SK-N-SH treated with all-trans-retinoic acid at 6 μM for 48 hours (cell line): ENCODE results near the gene RAP1GAP.

Experiments
- ATAC-seq: fragments of 200-7000 bp; cut with Tn5 transposase; 3 replicates; pipeline ENCODE4 v1.9.1; 2020; ENCODE audit warnings: mild to moderate bottlenecking, moderate library complexity
- ARNTL ChIP-seq: fragments of 450-650 bp; formaldehyde crosslinking; IDR thresholded peaks from 2 replicates; pipeline ENCODE4 v1.5.0; 2020; ENCODE audit warnings: low read depth, mild to moderate bottlenecking, moderate library complexity, borderline replicate concordance
- BACH2 ChIP-seq: fragments of 250-450 bp; sonication (Bioruptor Pico); IDR thresholded peaks from 2 replicates; pipeline ENCODE4 v1.9.0; 2021; ENCODE audit warnings: mild to moderate bottlenecking, borderline replicate concordance
- CSDC2 ChIP-seq: fragments of 250-450 bp; sonication (Bioruptor Pico); IDR thresholded peaks from 2 replicates; pipeline ENCODE4 v1.5.0; 2020; ENCODE audit warnings: mild to moderate bottlenecking, moderate library complexity
- ESRRG ChIP-seq: fragments of 250-450 bp; sonication (Bioruptor Pico); IDR thresholded peaks from 2 replicates; pipeline ENCODE4 v1.6.1; 2021; ENCODE audit warnings: mild to moderate bottlenecking
- OSR1 ChIP-seq: fragments of 250-450 bp; sonication (Bioruptor Pico); IDR thresholded peaks from 2 replicates; pipeline ENCODE4 v1.8.0; 2022; ENCODE audit warnings: moderate library complexity, mild to moderate bottlenecking, inconsistent platforms
- PPARA ChIP-seq: fragments of 250-450 bp; sonication (Bioruptor Pico); IDR thresholded peaks from 2 replicates; pipeline ENCODE4 v1.5.0; 2020; ENCODE audit warnings: mild to moderate bottlenecking, borderline replicate concordance
- RARB ChIP-seq: fragments of 250-450 bp; sonication (Bioruptor Pico); IDR thresholded peaks from 2 replicates; pipeline ENCODE4 v1.8.0; 2021; ENCODE audit warnings: mild to moderate bottlenecking, moderate library complexity
- SNAI2 ChIP-seq: fragments of 250-450 bp; sonication (Bioruptor Pico); IDR thresholded peaks from 2 replicates; pipeline ENCODE4 v1.5.0; 2020; ENCODE audit warnings: mild to moderate bottlenecking, moderate library complexity
- TCF4 ChIP-seq: fragments of 250-450 bp; sonication (Bioruptor Pico); IDR thresholded peaks from 2 replicates; pipeline ENCODE4 v1.8.0; 2021; ENCODE audit warnings: mild to moderate bottlenecking, moderate library complexity, borderline replicate concordance
- TOX ChIP-seq: fragments of 250-450 bp; sonication (Bioruptor Pico); IDR thresholded peaks from 2 replicates; pipeline ENCODE4 v1.8.0; 2021; ENCODE audit warnings: mild to moderate bottlenecking, moderate library complexity, borderline replicate concordance
- ZC3H10 ChIP-seq: fragments of 250-450 bp; sonication (Bioruptor Pico); IDR thresholded peaks from 2 replicates; pipeline ENCODE4 v1.5.1; 2021; ENCODE audit warnings: mild to moderate bottlenecking, moderate library complexity
- ZFP3 ChIP-seq: fragments of 250-450 bp; sonication (Bioruptor Pico); IDR thresholded peaks from 2 replicates; pipeline ENCODE4 v1.5.0; 2020; ENCODE audit warnings: mild to moderate bottlenecking, moderate library complexity
- ZFP30 ChIP-seq: fragments of 450-650 bp; formaldehyde crosslinking; IDR thresholded peaks from 2 replicates; pipeline ENCODE4 v1.5.0; 2022; ENCODE audit warnings: mild to moderate bottlenecking, moderate library complexity
- ZNF565 ChIP-seq: fragments of 450-650 bp; formaldehyde crosslinking; conservative IDR thresholded peaks from 2 replicates; pipeline ENCODE4 v1.5.0; 2020; ENCODE audit warnings: low read depth, mild to moderate bottlenecking, moderate library complexity
- ZNF70 ChIP-seq: fragments of 450-650 bp; formaldehyde crosslinking; IDR thresholded peaks from 2 replicates; pipeline ENCODE4 v1.5.0; 2020; ENCODE audit warnings: mild to moderate bottlenecking, moderate library complexity
- ZNF8 ChIP-seq: fragments of 450-650 bp; formaldehyde crosslinking; IDR thresholded peaks from 2 replicates; pipeline ENCODE4 v1.5.0; 2020; ENCODE audit warnings: mild to moderate bottlenecking, moderate library complexity
- TF ChIP-seq, protein P1 (sequence below): fragments of 250-450 bp; sonication (Bioruptor Pico); IDR thresholded peaks from 2 replicates; pipeline ENCODE4 v1.8.0; 2020; ENCODE audit warnings: mild to moderate bottlenecking, moderate library complexity, borderline replicate concordance
- TF ChIP-seq, protein P2 (sequence below): fragments of 250-450 bp; sonication (Bioruptor Pico); IDR thresholded peaks from 2 replicates; pipeline ENCODE4 v1.5.1; 2021; ENCODE audit warnings: mild to moderate bottlenecking, moderate library complexity
- TF ChIP-seq, protein P3 (sequence below): fragments of 250-450 bp; sonication (Bioruptor Pico); IDR thresholded peaks from 2 replicates; pipeline ENCODE4 v1.5.1; 2020; ENCODE audit warnings: low read depth, mild to moderate bottlenecking, moderate library complexity
- TF ChIP-seq, protein P4 (sequence below): fragments of 250-450 bp; sonication (Bioruptor Pico); IDR thresholded peaks from 2 replicates; pipeline ENCODE4 v1.8.0; 2021; ENCODE audit warnings: low read depth, mild to moderate bottlenecking, moderate library complexity, borderline replicate concordance
- TF ChIP-seq, protein P5 (sequence below): fragments of 250-450 bp; sonication (Bioruptor Pico); IDR thresholded peaks from 2 replicates; pipeline ENCODE4 v1.5.0; 2020; ENCODE audit warnings: mild to moderate bottlenecking, moderate library complexity

RAP1GAP gene

DNA sequence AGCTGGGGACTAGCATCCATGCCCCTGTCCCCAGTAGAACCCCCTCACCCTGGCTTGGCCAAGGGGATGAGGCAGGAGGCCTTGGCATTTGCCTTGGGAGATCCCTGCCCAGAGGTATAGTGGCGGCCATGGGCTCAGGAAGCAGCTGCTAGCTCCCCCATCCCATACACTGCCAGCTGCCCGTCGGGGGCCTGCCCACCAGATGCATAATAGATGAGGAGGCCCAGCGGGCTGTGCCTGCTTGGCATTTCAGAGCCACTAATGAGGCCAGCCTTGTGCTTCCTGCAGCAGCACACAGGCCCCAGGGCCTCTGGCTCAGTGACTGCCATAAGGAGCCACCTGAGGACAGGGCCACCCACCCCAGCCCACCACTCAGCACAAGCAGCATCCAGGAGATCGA lies 23.6 kb downstream of the RAP1GAP start:
- TF ChIP-seq TCF4 (CRISPR knock-in tag) (no peak), ZC3H10 (no peak), ZFP30 (no peak), ARNTL (CRISPR knock-in tag) (no peak), PPARA (CRISPR knock-in tag) (no peak), ESRRG (CRISPR knock-in tag) (no peak), ZNF565 (CRISPR knock-in tag) (no peak), TOX (CRISPR knock-in tag) (no peak), ZFP3 (CRISPR knock-in tag) (no peak), SNAI2 (no peak), ZNF8 (CRISPR knock-in tag) (no peak), ZNF70 (CRISPR knock-in tag) (no peak), BACH2 (CRISPR knock-in tag) (no peak), OSR1 (CRISPR knock-in tag) (no peak), CSDC2 (no peak)
- TF ChIP-seq, protein P1, sequence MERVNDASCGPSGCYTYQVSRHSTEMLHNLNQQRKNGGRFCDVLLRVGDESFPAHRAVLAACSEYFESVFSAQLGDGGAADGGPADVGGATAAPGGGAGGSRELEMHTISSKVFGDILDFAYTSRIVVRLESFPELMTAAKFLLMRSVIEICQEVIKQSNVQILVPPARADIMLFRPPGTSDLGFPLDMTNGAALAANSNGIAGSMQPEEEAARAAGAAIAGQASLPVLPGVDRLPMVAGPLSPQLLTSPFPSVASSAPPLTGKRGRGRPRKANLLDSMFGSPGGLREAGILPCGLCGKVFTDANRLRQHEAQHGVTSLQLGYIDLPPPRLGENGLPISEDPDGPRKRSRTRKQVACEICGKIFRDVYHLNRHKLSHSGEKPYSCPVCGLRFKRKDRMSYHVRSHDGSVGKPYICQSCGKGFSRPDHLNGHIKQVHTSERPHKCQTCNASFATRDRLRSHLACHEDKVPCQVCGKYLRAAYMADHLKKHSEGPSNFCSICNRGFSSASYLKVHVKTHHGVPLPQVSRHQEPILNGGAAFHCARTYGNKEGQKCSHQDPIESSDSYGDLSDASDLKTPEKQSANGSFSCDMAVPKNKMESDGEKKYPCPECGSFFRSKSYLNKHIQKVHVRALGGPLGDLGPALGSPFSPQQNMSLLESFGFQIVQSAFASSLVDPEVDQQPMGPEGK (CRISPR knock-in tag), result no peak
- TF ChIP-seq, protein P2, sequence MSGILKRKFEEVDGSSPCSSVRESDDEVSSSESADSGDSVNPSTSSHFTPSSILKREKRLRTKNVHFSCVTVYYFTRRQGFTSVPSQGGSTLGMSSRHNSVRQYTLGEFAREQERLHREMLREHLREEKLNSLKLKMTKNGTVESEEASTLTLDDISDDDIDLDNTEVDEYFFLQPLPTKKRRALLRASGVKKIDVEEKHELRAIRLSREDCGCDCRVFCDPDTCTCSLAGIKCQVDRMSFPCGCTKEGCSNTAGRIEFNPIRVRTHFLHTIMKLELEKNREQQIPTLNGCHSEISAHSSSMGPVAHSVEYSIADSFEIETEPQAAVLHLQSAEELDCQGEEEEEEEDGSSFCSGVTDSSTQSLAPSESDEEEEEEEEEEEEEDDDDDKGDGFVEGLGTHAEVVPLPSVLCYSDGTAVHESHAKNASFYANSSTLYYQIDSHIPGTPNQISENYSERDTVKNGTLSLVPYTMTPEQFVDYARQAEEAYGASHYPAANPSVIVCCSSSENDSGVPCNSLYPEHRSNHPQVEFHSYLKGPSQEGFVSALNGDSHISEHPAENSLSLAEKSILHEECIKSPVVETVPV (CRISPR knock-in tag), result no peak
- TF ChIP-seq, protein P3, sequence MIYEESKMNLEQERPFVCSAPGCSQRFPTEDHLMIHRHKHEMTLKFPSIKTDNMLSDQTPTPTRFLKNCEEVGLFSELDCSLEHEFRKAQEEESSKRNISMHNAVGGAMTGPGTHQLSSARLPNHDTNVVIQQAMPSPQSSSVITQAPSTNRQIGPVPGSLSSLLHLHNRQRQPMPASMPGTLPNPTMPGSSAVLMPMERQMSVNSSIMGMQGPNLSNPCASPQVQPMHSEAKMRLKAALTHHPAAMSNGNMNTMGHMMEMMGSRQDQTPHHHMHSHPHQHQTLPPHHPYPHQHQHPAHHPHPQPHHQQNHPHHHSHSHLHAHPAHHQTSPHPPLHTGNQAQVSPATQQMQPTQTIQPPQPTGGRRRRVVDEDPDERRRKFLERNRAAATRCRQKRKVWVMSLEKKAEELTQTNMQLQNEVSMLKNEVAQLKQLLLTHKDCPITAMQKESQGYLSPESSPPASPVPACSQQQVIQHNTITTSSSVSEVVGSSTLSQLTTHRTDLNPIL (CRISPR knock-in tag), result no peak
- TF ChIP-seq, protein P4, sequence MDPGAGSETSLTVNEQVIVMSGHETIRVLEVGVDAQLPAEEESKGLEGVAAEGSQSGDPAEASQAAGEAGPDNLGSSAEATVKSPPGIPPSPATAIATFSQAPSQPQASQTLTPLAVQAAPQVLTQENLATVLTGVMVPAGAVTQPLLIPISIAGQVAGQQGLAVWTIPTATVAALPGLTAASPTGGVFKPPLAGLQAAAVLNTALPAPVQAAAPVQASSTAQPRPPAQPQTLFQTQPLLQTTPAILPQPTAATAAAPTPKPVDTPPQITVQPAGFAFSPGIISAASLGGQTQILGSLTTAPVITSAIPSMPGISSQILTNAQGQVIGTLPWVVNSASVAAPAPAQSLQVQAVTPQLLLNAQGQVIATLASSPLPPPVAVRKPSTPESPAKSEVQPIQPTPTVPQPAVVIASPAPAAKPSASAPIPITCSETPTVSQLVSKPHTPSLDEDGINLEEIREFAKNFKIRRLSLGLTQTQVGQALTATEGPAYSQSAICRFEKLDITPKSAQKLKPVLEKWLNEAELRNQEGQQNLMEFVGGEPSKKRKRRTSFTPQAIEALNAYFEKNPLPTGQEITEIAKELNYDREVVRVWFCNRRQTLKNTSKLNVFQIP (CRISPR knock-in tag), result no peak
- ATAC-seq, result no peak

DNA sequence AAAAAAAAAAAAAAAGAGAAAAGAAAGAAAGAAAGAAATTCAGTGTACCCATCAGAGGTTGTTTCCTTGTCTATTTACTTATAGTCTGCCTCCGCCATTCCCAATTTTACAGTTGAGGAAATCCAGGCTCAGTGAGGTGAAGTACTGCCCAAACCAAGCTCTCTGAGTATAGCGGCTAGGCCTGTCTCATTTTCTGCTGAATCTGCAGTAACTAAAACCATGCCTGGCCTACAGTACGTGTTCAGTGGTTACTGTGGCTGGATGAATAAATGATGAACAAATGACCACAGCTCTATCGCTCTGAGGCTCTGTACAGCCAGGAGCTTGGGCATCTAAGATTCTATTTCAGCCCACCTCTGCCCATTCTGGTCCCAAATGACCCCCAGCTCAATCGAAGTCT lies 24.3 kb downstream of the RAP1GAP start:
- no peak for TF ChIP-seq ESRRG (CRISPR knock-in tag)
- TF ChIP-seq ARNTL (CRISPR knock-in tag), result no peak
- TF ChIP-seq, protein P4 (CRISPR knock-in tag), result no peak
- TF ChIP-seq, all 23 proteins: peak for 0
- no peak for ATAC-seq

DNA sequence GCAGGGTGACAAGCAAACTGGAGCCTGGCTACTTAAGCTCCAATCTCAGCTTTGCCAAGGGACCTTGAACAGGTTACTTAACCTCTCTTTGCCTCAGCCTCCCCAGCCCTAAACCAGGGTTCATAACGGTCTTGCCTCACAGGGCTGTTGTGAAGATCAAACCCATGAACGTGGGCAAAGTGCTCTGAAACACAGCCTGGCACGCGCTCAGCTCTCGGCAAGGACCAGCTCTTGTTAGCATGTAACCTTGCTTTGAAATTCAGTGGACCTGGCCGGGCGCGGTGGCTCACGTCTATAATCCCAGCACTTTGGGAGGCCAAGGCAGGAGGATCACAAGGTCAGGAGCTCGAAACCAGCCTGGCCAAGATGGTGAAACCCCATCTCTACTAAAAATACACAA lies 24.8 kb downstream of the RAP1GAP start:
- no peak for ATAC-seq
- TF ChIP-seq BACH2 (CRISPR knock-in tag), result no peak
- no peak for TF ChIP-seq RARB (CRISPR knock-in tag)
- no peak for TF ChIP-seq ARNTL (CRISPR knock-in tag)
- no peak for TF ChIP-seq ZNF8 (CRISPR knock-in tag)
- no peak for TF ChIP-seq ESRRG (CRISPR knock-in tag)
- no peak for TF ChIP-seq ZFP3 (CRISPR knock-in tag)
- no peak for TF ChIP-seq TOX (CRISPR knock-in tag)
- TF ChIP-seq, protein P1 (CRISPR knock-in tag), result no peak
- TF ChIP-seq, protein P3 (CRISPR knock-in tag), result no peak
- TF ChIP-seq, protein P5, sequence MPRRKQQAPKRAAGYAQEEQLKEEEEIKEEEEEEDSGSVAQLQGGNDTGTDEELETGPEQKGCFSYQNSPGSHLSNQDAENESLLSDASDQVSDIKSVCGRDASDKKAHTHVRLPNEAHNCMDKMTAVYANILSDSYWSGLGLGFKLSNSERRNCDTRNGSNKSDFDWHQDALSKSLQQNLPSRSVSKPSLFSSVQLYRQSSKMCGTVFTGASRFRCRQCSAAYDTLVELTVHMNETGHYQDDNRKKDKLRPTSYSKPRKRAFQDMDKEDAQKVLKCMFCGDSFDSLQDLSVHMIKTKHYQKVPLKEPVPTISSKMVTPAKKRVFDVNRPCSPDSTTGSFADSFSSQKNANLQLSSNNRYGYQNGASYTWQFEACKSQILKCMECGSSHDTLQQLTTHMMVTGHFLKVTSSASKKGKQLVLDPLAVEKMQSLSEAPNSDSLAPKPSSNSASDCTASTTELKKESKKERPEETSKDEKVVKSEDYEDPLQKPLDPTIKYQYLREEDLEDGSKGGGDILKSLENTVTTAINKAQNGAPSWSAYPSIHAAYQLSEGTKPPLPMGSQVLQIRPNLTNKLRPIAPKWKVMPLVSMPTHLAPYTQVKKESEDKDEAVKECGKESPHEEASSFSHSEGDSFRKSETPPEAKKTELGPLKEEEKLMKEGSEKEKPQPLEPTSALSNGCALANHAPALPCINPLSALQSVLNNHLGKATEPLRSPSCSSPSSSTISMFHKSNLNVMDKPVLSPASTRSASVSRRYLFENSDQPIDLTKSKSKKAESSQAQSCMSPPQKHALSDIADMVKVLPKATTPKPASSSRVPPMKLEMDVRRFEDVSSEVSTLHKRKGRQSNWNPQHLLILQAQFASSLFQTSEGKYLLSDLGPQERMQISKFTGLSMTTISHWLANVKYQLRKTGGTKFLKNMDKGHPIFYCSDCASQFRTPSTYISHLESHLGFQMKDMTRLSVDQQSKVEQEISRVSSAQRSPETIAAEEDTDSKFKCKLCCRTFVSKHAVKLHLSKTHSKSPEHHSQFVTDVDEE (CRISPR knock-in tag), result no peak
- no peak for TF ChIP-seq TCF4 (CRISPR knock-in tag)
- no peak for TF ChIP-seq ZFP30
